K562 (cell line): Measurements from ENCODE around the gene ALG5. TPM values are rescaled to one million over a fixed set of nuclear protein-coding genes. Genes with fewer than 3 reads are reported as not detected.

ENCODE experiments used
- ATAC-seq: fragments of 200-7000 bp; cut with Tn5 transposase; 3 replicates; pipeline ENCODE4 v1.9.1; 2020; ENCODE audit warnings: moderate library complexity
- BruUV-seq: library from RNA; stranded (reverse); fragments of 400-500 nt; replicated peaks from 2 replicates; lab custom pipeline; 2021; lab: Mats Ljungman, UMichigan
- CTCF ChIA-PET: fragments of 300-600 bp; formaldehyde crosslinking; extraction: SDS; loops from one replicate; lab custom pipeline; 2021; ENCODE audit warnings: low intra/inter-chr PET ratio; lab: Yijun Ruan, JAX
- POLR2A ChIA-PET: fragments of 300-600, 350-650 bp; sonication (Branson Sonifier 250); formaldehyde crosslinking; extraction: SDS; loops from one replicate; lab custom pipeline; 2021; ENCODE audit warnings: antibody characterized with exemption, inconsistent platforms; lab: Yijun Ruan, JAX
- DNase-seq, 4 experiments: peaks; one replicate each; pipeline versions ENCODE4 v3.0.0 to v3.0.0-alpha.2; 2011 to 2018; ENCODE audit warnings: low spot score in 3 of 4, mixed read lengths in 3 of 4; ENCODE audit errors: extremely low read depth in 1 of 4
- FAIRE-seq: peaks from 2 replicates; lab custom pipeline; 2011; peaks lifted over from hg19 to GRCh38; lab: Jason Lieb, UNC
- H2AFZ ChIP-seq: 2 replicates; pipeline ENCODE4 v1.6.0; 2011; ENCODE audit warnings: low read depth, low read length, control low read depth, inconsistent platforms
- H3K27ac ChIP-seq: fragments of 200-600 bp; 3 replicates; pipeline ENCODE4 v1.8.0; 2011; ENCODE audit warnings: low read depth, mild to moderate bottlenecking, control low read depth, inconsistent platforms, low read length, moderate library complexity, mixed read lengths; ENCODE audit errors: extremely low read depth
- H3K27me3 ChIP-seq, 2 experiments: fragments of 300-600 bp in 1 of 2; 2 replicates in 1 of 2; 3 replicates in 1 of 2; pipeline versions ENCODE4 v1.6.0 to v1.8.0; 2011; ENCODE audit warnings: inconsistent platforms in 2 of 2, low read length in 2 of 2, mild to moderate bottlenecking in 1 of 2, mixed read lengths in 1 of 2, moderate library complexity in 1 of 2; ENCODE audit not compliant: control insufficient read depth in 2 of 2, insufficient read depth in 2 of 2
- H3K36me3 ChIP-seq: fragments of 300-600 bp; 3 replicates; pipeline ENCODE4 v1.8.0; 2011; ENCODE audit warnings: mild to moderate bottlenecking, low read length, inconsistent platforms; ENCODE audit not compliant: control insufficient read depth, insufficient read depth
- H3K4me1 ChIP-seq, 2 experiments: fragments of 200-600 bp in 1 of 2; replicated peaks in 1 of 2; 2 replicates in 1 of 2; 3 replicates in 1 of 2; pipeline versions ENCODE4 v1.5.1 to v1.8.0; 2011; ENCODE audit warnings: inconsistent platforms in 2 of 2, low read length in 2 of 2, mild to moderate bottlenecking in 1 of 2, mixed read lengths in 1 of 2, moderate library complexity in 1 of 2; ENCODE audit not compliant: control insufficient read depth in 2 of 2, insufficient read depth in 2 of 2
- H3K4me2 ChIP-seq: 2 replicates; pipeline ENCODE4 v1.6.1; 2011; ENCODE audit warnings: low read length, control low read depth, inconsistent platforms, mixed read lengths; ENCODE audit not compliant: insufficient read depth
- H3K4me3 ChIP-seq: fragments of 200-600 bp; sonication (generic), shearing (Covaris generic); 2 replicates; pipeline ENCODE4 v1.5.1; 2016; ENCODE audit warnings: control low read depth, inconsistent platforms
- H3K79me2 ChIP-seq: fragments of 200-600 bp; 3 replicates; pipeline ENCODE4 v1.8.0; 2011; ENCODE audit warnings: low read length, inconsistent platforms; ENCODE audit not compliant: control insufficient read depth, insufficient read depth
- H3K9ac ChIP-seq, 2 experiments: 2 replicates each; pipeline versions ENCODE4 v1.6.0 to v1.6.1; 2011; ENCODE audit warnings: low read depth in 2 of 2, low read length in 2 of 2, control low read depth in 1 of 2, inconsistent platforms in 1 of 2, mild to moderate bottlenecking in 1 of 2, mixed read lengths in 1 of 2; ENCODE audit not compliant: insufficient read depth in 1 of 2
- H3K9me1 ChIP-seq: one replicate; pipeline ENCODE4 v1.6.0; 2011; ENCODE audit warnings: inconsistent platforms, mild to moderate bottlenecking, low read length, moderate library complexity; ENCODE audit not compliant: control insufficient read depth, insufficient read depth
- H3K9me3 ChIP-seq: replicated peaks from 2 replicates; pipeline ENCODE4 v1.5.1; 2011; ENCODE audit warnings: low read depth, low read length, inconsistent platforms; ENCODE audit not compliant: control insufficient read depth, insufficient read depth
- H4K20me1 ChIP-seq: replicated peaks from 2 replicates; pipeline ENCODE4 v1.6.1; 2011; ENCODE audit warnings: low read length, inconsistent platforms, mixed read lengths; ENCODE audit not compliant: control insufficient read depth, insufficient read depth
- BCL6 ChIP-seq: fragments of 250-450 bp; sonication (Bioruptor Pico); IDR thresholded peaks from 2 replicates; pipeline ENCODE4 v1.4.0; 2020
- CAMTA2 ChIP-seq: fragments of 250-450 bp; sonication (Bioruptor Pico); conservative IDR thresholded peaks from 2 replicates; pipeline ENCODE4 v1.5.1; 2022
- CREM ChIP-seq: IDR thresholded peaks from 2 replicates; pipeline ENCODE4 v1.6.1; 2014; ENCODE audit warnings: antibody characterized with exemption, low read depth
- ELF2 ChIP-seq: fragments of 250-450 bp; sonication (Bioruptor Pico); IDR thresholded peaks from 2 replicates; pipeline ENCODE4 v1.5.0; 2021; ENCODE audit warnings: mild to moderate bottlenecking
- HMG20B ChIP-seq: fragments of 250-450 bp; sonication (Bioruptor Pico); IDR thresholded peaks from 2 replicates; pipeline ENCODE4 v1.5.0; 2021; ENCODE audit warnings: mild to moderate bottlenecking
- PURB ChIP-seq: sonication (generic); formaldehyde crosslinking; IDR thresholded peaks from 2 replicates; pipeline ENCODE4 v1.9.0; 2021; ENCODE audit warnings: low read depth, mild to moderate bottlenecking, missing genetic modification reagents
- RHOXF2B ChIP-seq: fragments of 250-450 bp; sonication (Bioruptor Pico); conservative IDR thresholded peaks from 2 replicates; pipeline ENCODE4 v1.5.1; 2021
- ZBTB7A ChIP-seq: IDR thresholded peaks from 2 replicates; pipeline ENCODE4 v1.6.1; 2011; ENCODE audit warnings: low read depth, mild to moderate bottlenecking, low read length, moderate library complexity, borderline replicate concordance; ENCODE audit not compliant: control insufficient read depth
- ZFX ChIP-seq: sonication (generic); formaldehyde crosslinking; IDR thresholded peaks from 2 replicates; pipeline ENCODE4 v1.8.0; 2022; ENCODE audit warnings: mild to moderate bottlenecking, missing genetic modification reagents, moderate library complexity
- ZNF212 ChIP-seq: fragments of 450-650 bp; formaldehyde crosslinking; IDR thresholded peaks from 2 replicates; pipeline ENCODE4 v1.4.0; 2020; ENCODE audit warnings: mild to moderate bottlenecking
- ZNF24 ChIP-seq: fragments of 450-650 bp; IDR thresholded peaks from 2 replicates; pipeline ENCODE4 v1.6.1; 2016
- ZNF280B ChIP-seq: fragments of 250-450 bp; sonication (Bioruptor Pico); IDR thresholded peaks from 2 replicates; pipeline ENCODE4 v1.5.1; 2021; ENCODE audit warnings: mild to moderate bottlenecking
- ZNF586 ChIP-seq: fragments of 450-650 bp; formaldehyde crosslinking; conservative IDR thresholded peaks from 2 replicates; pipeline ENCODE4 v1.4.0; 2020; ENCODE audit warnings: mild to moderate bottlenecking, moderate library complexity
- ZNF76 ChIP-seq: fragments of 250-450 bp; sonication (Bioruptor Pico); IDR thresholded peaks from 2 replicates; pipeline ENCODE4 v1.4.0; 2020; ENCODE audit warnings: mild to moderate bottlenecking, moderate library complexity, borderline replicate concordance
- ZNF79 ChIP-seq: fragments of 250-450 bp; sonication (Bioruptor Pico); IDR thresholded peaks from 2 replicates; pipeline ENCODE4 v1.4.0; 2020; ENCODE audit warnings: low read depth, mild to moderate bottlenecking, moderate library complexity
- WGBS: fragments of 100-300 bp; shearing (Covaris generic); methylation state at CpG from one replicate; pipeline ENCODE4 v1.1.6; 2016; ENCODE audit warnings: low coverage, mixed read lengths; ENCODE audit not compliant: insufficient coverage; ENCODE audit errors: missing lambda C conversion rate; 5-methylcytosine and 5-hydroxymethylcytosine counted together
- in situ Hi-C: fragments of 300-500 bp; cut with MboI; formaldehyde crosslinking; loops from 4 replicates; pipeline ENCODE4 v1.15.0; 2018; ENCODE audit warnings: inconsistent platforms, mixed read lengths
- intact Hi-C: fragments of 100-400 bp; cut with micrococcal nuclease; formaldehyde crosslinking; loops from 2 replicates; pipeline ENCODE4 v1.14.2; 2022
- polyA plus RNA-seq, 8 experiments: library from polyadenylated mRNA; depleted of rRNA in 4 of 8; stranded (reverse) in 5 of 8; unstranded in 3 of 8; fragments of >200 nt; fragmentation: Nextera tagmentation in 2 of 8; fragmentation: Illumina TruSeq in 1 of 8; extraction: Ambion mirVana in 2 of 8; extraction: Trizol in 1 of 8; gene quantifications; 2 replicates each; pipeline versions ENCODE4 v1.2.1 to v1.2.3, GENCODE V29; 2011 to 2014; ENCODE audit warnings: inconsistent platforms in 1 of 8, missing spikeins in 1 of 8
- total RNA-seq, 7 experiments: library from RNA; depleted of rRNA in 6 of 7; stranded (reverse); fragments of >200 nt in 6 of 7; fragmentation: Illumina TruSeq in 2 of 7; extraction: Trizol in 2 of 7; gene quantifications; 2 replicates each; pipeline versions ENCODE4 v1.2.1 to v1.2.3, GENCODE V29; 2011 to 2021; ENCODE audit warnings: low replicate concordance in 1 of 7
- TF ChIP-seq, protein P1 (sequence below): fragments of 250-450 bp; sonication (Bioruptor Pico); IDR thresholded peaks from 2 replicates; pipeline ENCODE4 v1.8.0; 2022; ENCODE audit warnings: moderate library complexity, mild to moderate bottlenecking, inconsistent platforms

Gene ALG5
- total and polyA plus RNA-seq, 9 of the 15 experiments (the other 6 are each of a cell fraction or from before 2014, with no cell fraction given), result 33.6 to 80.5 (median 48.2) TPM

GRCh38 chr13:36924001-36924400 lies 75.1 kb downstream of the ALG5 start:
- WGBS, result 0% methylated on average over 3 of the region's 3 CpGs
- POLR2A ChIA-PET, result no interaction called here

DNA sequence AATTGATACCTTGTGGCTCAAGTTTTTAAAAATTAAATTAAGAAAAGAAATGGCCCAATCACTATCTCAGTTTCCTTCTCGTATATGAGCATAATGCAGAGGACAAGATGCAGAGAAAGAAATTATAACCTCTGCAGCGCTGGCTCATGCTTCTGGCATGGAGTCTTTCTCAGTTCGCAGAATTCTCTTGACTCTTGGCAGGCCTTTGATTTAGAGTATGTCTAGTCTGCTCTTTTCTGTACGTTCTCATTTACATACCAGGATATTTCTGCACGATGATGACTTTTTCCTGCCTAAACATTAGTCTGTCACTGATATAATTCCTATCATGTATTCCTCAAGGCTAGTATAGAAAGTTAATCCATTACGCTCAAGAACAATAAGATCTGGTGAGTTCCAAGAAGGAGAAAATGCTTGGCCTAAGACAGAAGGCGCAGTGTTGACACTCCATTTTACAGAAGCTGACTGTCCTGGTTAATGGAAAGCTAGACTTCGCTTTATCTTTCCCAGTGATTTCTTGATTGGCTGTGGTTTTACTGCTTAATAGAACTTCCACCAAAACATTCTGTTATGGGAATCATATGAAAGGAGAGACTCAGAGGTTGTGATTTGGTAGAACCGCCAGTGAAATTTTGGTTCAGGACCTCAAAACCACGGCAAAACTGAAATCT lies 77.4 kb downstream of the ALG5 start:
- DNase-seq (no peak), ATAC-seq (no peak), FAIRE-seq (no peak)
- in situ Hi-C loops (no loop called here), intact Hi-C loops (no loop called here)
- Histone ChIP-seq H4K20me1 (no peaks in the 10 kb centered on the region), H3K27me3 (peaks cover 30% of the 10 kb centered on the region in 2 experiments), H3K9me1 (no peaks in the 10 kb centered on the region), H3K79me2 (no peaks in the 10 kb centered on the region), H2AFZ (no peak overlapping the region), H3K4me3 (no peak overlapping the region), H3K4me1 (peaks cover 0 to 9% of the 10 kb centered on the region in 2 experiments; a peak in 2 of 5 replicates), H3K9ac (no peak overlapping the region), H3K36me3 (no peaks in the 10 kb centered on the region), H3K27ac (no peak overlapping the region), H3K9me3 (no peaks in the 10 kb centered on the region), H3K4me2 (no peak overlapping the region)
- no TSS peak for BruUV-seq
- POLR2A ChIA-PET, result no interaction called here
- 18% methylated on average over 10 of the region's 10 CpGs for WGBS
- CTCF ChIA-PET, result no interaction called here
- TF ChIP-seq HMG20B (CRISPR knock-in tag) (no peak), BCL6 (no peak), ZFX (CRISPR knock-in tag) (no peak), ZNF212 (CRISPR knock-in tag) (no peak), ELF2 (CRISPR knock-in tag) (no peak), CREM (no peak), PURB (CRISPR knock-in tag) (no peak), ZNF76 (CRISPR knock-in tag) (no peak), ZNF280B (no peak), ZNF586 (CRISPR knock-in tag) (no peak), CAMTA2 (CRISPR knock-in tag) (no peak), ZBTB7A (no peak), ZNF24 (no peak)
- TF ChIP-seq, protein P1, sequence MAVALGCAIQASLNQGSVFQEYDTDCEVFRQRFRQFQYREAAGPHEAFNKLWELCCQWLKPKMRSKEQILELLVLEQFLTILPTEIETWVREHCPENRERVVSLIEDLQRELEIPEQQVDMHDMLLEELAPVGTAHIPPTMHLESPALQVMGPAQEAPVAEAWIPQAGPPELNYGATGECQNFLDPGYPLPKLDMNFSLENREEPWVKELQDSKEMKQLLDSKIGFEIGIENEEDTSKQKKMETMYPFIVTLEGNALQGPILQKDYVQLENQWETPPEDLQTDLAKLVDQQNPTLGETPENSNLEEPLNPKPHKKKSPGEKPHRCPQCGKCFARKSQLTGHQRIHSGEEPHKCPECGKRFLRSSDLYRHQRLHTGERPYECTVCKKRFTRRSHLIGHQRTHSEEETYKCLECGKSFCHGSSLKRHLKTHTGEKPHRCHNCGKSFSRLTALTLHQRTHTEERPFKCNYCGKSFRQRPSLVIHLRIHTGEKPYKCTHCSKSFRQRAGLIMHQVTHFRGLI (CRISPR knock-in tag), result no peak

More at GRCh38 chr13:36924001-36924400, 75.1 kb downstream of the ALG5 start:
- BruUV-seq, result no TSS peak
- Histone ChIP-seq H3K9ac (no peak overlapping the region), H3K9me3 (no peaks in the 10 kb centered on the region), H3K4me3 (no peak overlapping the region), H3K4me2 (no peak overlapping the region), H4K20me1 (no peaks in the 10 kb centered on the region), H3K27ac (no peak overlapping the region), H3K27me3 (peaks cover 15 to 21% of the 10 kb centered on the region in 2 experiments; a peak in 3 of 5 replicates), H3K9me1 (no peaks in the 10 kb centered on the region), H3K4me1 (peaks cover 0 to 9% of the 10 kb centered on the region in 2 experiments; a peak in 2 of 5 replicates), H2AFZ (no peak overlapping the region), H3K36me3 (no peaks in the 10 kb centered on the region), H3K79me2 (no peaks in the 10 kb centered on the region)
- no peak for TF ChIP-seq RHOXF2B (CRISPR knock-in tag)
- TF ChIP-seq ZNF79 (CRISPR knock-in tag), result no peak
- CTCF ChIA-PET, result no interaction called here
- DNase-seq (no peak), ATAC-seq (no peak), FAIRE-seq (no peak)
- intact Hi-C loops, result no loop called here
- in situ Hi-C loops, result no loop called here
